GM19023 (cell line): ENCODE measurements around the gene COQ10B.

ENCODE experiments used
- ATAC-seq: cut with Tn5 transposase; IDR thresholded peaks from one replicate; pipeline ENCODE4 v1.9.1; 2021; ENCODE audit warnings: mild to moderate bottlenecking, moderate library complexity; ENCODE audit not compliant: unreplicated experiment

COQ10B gene

GRCh38 chr2:197499594-197500502 lies 46.5 kb downstream of the COQ10B start, which contains the start of the genes HSPD1 and HSPE1:
HSPD1 (minus strand) TSS chr2:197499840; CDS start chr2:197498848, 992 bp downstream.
HSPE1 (plus strand) TSS chr2:197500379; CDS start chr2:197500437, 58 bp downstream.
- peak; percentile 83 for ATAC-seq

- ATAC-seq: peak; percentile 8
Observed at GRCh38 chr2:197500503-197501131, 47.3 kb downstream of the COQ10B start.

GRCh38 chr2:197502201-197502600 lies 48.8 kb downstream of the COQ10B start:
- ATAC-seq: no peak

GRCh38 chr2:197502685-197503084 lies 49.3 kb downstream of the COQ10B start:
- no peak for ATAC-seq

- no peak for ATAC-seq
Observed at GRCh38 chr2:197504000-197504399, 50.6 kb downstream of the COQ10B start.

- no peak for ATAC-seq
Observed at GRCh38 chr2:197504512-197504911, 51.2 kb downstream of the COQ10B start.

GRCh38 chr2:197506658-197507057 lies 53.3 kb downstream of the COQ10B start:
- no peak for ATAC-seq

- no peak for ATAC-seq
Observed at GRCh38 chr2:197513915-197514314, 60.6 kb downstream of the COQ10B start.

- ATAC-seq: no peak
Observed at GRCh38 chr2:197514754-197515153, 61.4 kb downstream of the COQ10B start.

GRCh38 chr2:197515315-197515738 lies 62.0 kb downstream of the COQ10B start:
- peak; percentile 3 for ATAC-seq

GRCh38 chr2:197515739-197516392 lies 62.5 kb downstream of the COQ10B start, which contains the start of gene MOB4:
MOB4 (plus strand) TSS chr2:197516066; CDS start chr2:197516087, 21 bp downstream.
- peak; percentile 95 for ATAC-seq

- ATAC-seq: no peak
Observed at GRCh38 chr2:197516393-197516761, 63.0 kb downstream of the COQ10B start.

GRCh38 chr2:197517150-197517549 lies 63.8 kb downstream of the COQ10B start:
- no peak for ATAC-seq
